Ishikawa (cell line): Measurements from ENCODE around the gene TRPC4AP.

ENCODE experiments used
- CEBPB ChIP-seq: IDR thresholded peaks from 2 replicates; pipeline ENCODE4 v1.6.1; 2012
- CREB1 ChIP-seq: IDR thresholded peaks from 2 replicates; pipeline ENCODE4 v1.6.1; 2012; ENCODE audit warnings: low read depth
- EGR1 ChIP-seq: IDR thresholded peaks from 2 replicates; pipeline ENCODE4 v1.6.1; 2012
- EP300 ChIP-seq: IDR thresholded peaks from 2 replicates; pipeline ENCODE4 v1.6.1; 2012; ENCODE audit warnings: borderline replicate concordance
- FOXM1 ChIP-seq: IDR thresholded peaks from 2 replicates; pipeline ENCODE4 v1.6.1; 2012; ENCODE audit warnings: low read depth, borderline replicate concordance
- NFIC ChIP-seq: IDR thresholded peaks from 2 replicates; pipeline ENCODE4 v1.6.1; 2012
- RAD21 ChIP-seq: IDR thresholded peaks from 2 replicates; pipeline ENCODE4 v1.6.1; 2012; ENCODE audit warnings: low read depth
- REST ChIP-seq: IDR thresholded peaks from 2 replicates; pipeline ENCODE4 v1.6.1; 2012; ENCODE audit warnings: low read depth, mild to moderate bottlenecking
- TAF1 ChIP-seq: IDR thresholded peaks from 2 replicates; pipeline ENCODE4 v1.6.1; 2012; ENCODE audit warnings: low read depth, mild to moderate bottlenecking
- TCF12 ChIP-seq: IDR thresholded peaks from 2 replicates; pipeline ENCODE4 v1.6.1; 2012; ENCODE audit warnings: low read depth
- TEAD4 ChIP-seq: IDR thresholded peaks from 2 replicates; pipeline ENCODE4 v1.6.1; 2012
- USF1 ChIP-seq: IDR thresholded peaks from 2 replicates; pipeline ENCODE4 v1.6.1; 2012
- YY1 ChIP-seq: IDR thresholded peaks from 2 replicates; pipeline ENCODE4 v1.6.1; 2012; ENCODE audit warnings: low read depth
- ZBTB7A ChIP-seq: IDR thresholded peaks from 2 replicates; pipeline ENCODE4 v1.6.1; 2012; ENCODE audit warnings: low read depth
- TF ChIP-seq, protein P1 (sequence below): IDR thresholded peaks from 2 replicates; pipeline ENCODE4 v1.6.1; 2012

TRPC4AP gene

GRCh38 chr20:35133735-35134134 lies 41.1 kb upstream of the TRPC4AP start:
- no peak for TF ChIP-seq CEBPB
- TF ChIP-seq EGR1: no peak
- no peak for TF ChIP-seq TCF12
- no peak for TF ChIP-seq REST
- no peak for TF ChIP-seq EP300
- TF ChIP-seq ZBTB7A: no peak
- TF ChIP-seq TAF1: no peak
- TF ChIP-seq, protein P1, sequence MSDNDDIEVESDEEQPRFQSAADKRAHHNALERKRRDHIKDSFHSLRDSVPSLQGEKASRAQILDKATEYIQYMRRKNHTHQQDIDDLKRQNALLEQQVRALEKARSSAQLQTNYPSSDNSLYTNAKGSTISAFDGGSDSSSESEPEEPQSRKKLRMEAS: no peak
- no peak for TF ChIP-seq FOXM1
- no peak for TF ChIP-seq RAD21
- no peak for TF ChIP-seq TEAD4
- no peak for TF ChIP-seq USF1
- TF ChIP-seq CREB1: no peak
- no peak for TF ChIP-seq YY1

GRCh38 chr20:35133031-35133430 lies 40.4 kb upstream of the TRPC4AP start:
- TF ChIP-seq REST (no peak), RAD21 (no peak), ZBTB7A (no peak), EP300 (no peak), USF1 (no peak), NFIC (no peak), FOXM1 (no peak), CREB1 (no peak), EGR1 (no peak), YY1 (no peak), TEAD4 (no peak), TCF12 (no peak), TAF1 (no peak), CEBPB (no peak)
- TF ChIP-seq, protein P1: no peak

GRCh38 chr20:35131934-35132333 lies 39.3 kb upstream of the TRPC4AP start:
- TF ChIP-seq RAD21 (no peak), YY1 (no peak), REST (no peak), EGR1 (no peak), TEAD4 (no peak), FOXM1 (no peak), EP300 (no peak), ZBTB7A (no peak), CREB1 (no peak), TCF12 (no peak), TAF1 (no peak), CEBPB (no peak), USF1 (no peak), NFIC (no peak)
- TF ChIP-seq, protein P1: no peak

DNA sequence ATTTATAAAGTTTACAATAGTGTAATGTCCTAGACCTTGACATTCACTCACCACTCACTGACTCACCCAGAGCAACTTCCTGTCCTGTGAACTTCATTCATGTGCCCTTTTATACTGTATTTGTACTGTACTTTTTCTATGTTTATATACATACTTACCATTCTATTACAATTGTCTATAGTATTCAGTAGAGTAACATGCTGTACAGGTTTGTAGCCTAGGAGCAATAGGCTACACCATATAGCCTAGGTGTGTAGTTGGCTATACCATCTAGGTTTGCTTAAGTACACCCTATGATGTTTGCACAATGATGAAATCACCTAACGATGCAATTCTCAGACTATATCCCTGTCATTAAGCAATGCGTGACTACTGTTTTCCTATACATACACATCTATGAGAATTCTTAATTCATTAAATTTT lies 37.1 kb upstream of the TRPC4AP start:
- no peak for TF ChIP-seq USF1
- no peak for TF ChIP-seq TAF1
- no peak for TF ChIP-seq CEBPB
- no peak for TF ChIP-seq REST
- TF ChIP-seq NFIC: no peak
- TF ChIP-seq, protein P1: no peak
- no peak for TF ChIP-seq ZBTB7A
